Measurements from ENCODE around the gene SAMD4A. TPM values are rescaled to one million over a fixed set of nuclear protein-coding genes. Genes with fewer than 3 reads are reported as not detected.

SAMD4A gene
- total RNA-seq, 6 experiments from 2014 or later = 33.8 to 53.7 (median 41.0) TPM

GRCh38 chr14:54627219-54627539 lies 60.3 kb downstream of the SAMD4A start:
- H3K36me3 Mint-ChIP-seq (ENCODE audit: low read depth) = peaks cover 20% of the 10 kb centered on the region
- DNase-seq = no peak
- peak overlapping the region; percentile 92 for H3K27ac Mint-ChIP-seq
- H3K4me3 Mint-ChIP-seq = peak overlapping the region; percentile 68; the same call in 1 of the 2 replicates
- H3K4me1 Mint-ChIP-seq (ENCODE audit: low read depth) = peaks cover 74% of the 10 kb centered on the region
- TF ChIP-seq CTCF (IDR thresholded peaks at IDR 0.05) = no peak
- no peaks in the 10 kb centered on the region; the same call in 1 of the 2 replicates for H3K27me3 Mint-ChIP-seq (ENCODE audit: insufficient read depth)
- H3K9me3 Mint-ChIP-seq = no peaks in the 10 kb centered on the region

GRCh38 chr14:54627540-54628363 lies 60.8 kb downstream of the SAMD4A start:
- H3K4me1 Mint-ChIP-seq (ENCODE audit: low read depth) = peaks cover 68% of the 10 kb centered on the region
- peaks cover 25% of the 10 kb centered on the region for H3K36me3 Mint-ChIP-seq (ENCODE audit: low read depth)
- H3K27me3 Mint-ChIP-seq (ENCODE audit: insufficient read depth) = no peaks in the 10 kb centered on the region; the same call in 1 of the 2 replicates
- DNase-seq = peak; percentile 51
- TF ChIP-seq CTCF (IDR thresholded peaks at IDR 0.05) = no peak
- H3K4me3 Mint-ChIP-seq = peak overlapping the region; percentile 68
- peak overlapping the region; percentile 92 for H3K27ac Mint-ChIP-seq
- no peaks in the 10 kb centered on the region for H3K9me3 Mint-ChIP-seq

GRCh38 chr14:54629183-54629582 lies 62.3 kb downstream of the SAMD4A start:
- Mint-ChIP-seq H3K4me1 (ENCODE audit: low read depth) (peaks cover 55% of the 10 kb centered on the region), H3K27ac (peak overlapping the region; percentile 16; the same call in 1 of the 2 replicates), H3K36me3 (ENCODE audit: low read depth) (peaks cover 25% of the 10 kb centered on the region), H3K9me3 (no peaks in the 10 kb centered on the region), H3K27me3 (ENCODE audit: insufficient read depth) (no peaks in the 10 kb centered on the region; the same call in 1 of the 2 replicates), H3K4me3 (no peak overlapping the region; the same call in 1 of the 2 replicates)
- no peak for TF ChIP-seq CTCF (IDR thresholded peaks at IDR 0.05)
- no peak for DNase-seq

GRCh38 chr14:54629635-54630360 lies 62.9 kb downstream of the SAMD4A start:
- H3K36me3 Mint-ChIP-seq (ENCODE audit: low read depth) = peaks cover 25% of the 10 kb centered on the region
- no peak for TF ChIP-seq CTCF (IDR thresholded peaks at IDR 0.05)
- peak overlapping the region; percentile 15 for H3K27ac Mint-ChIP-seq

GRCh38 chr14:54631016-54631415 lies 64.1 kb downstream of the SAMD4A start:
- no peak for TF ChIP-seq CTCF (IDR thresholded peaks at IDR 0.05)
- Mint-ChIP-seq H3K36me3 (ENCODE audit: low read depth) (peaks cover 25% of the 10 kb centered on the region), H3K9me3 (no peaks in the 10 kb centered on the region), H3K27ac (no peak overlapping the region), H3K27me3 (ENCODE audit: insufficient read depth) (no peaks in the 10 kb centered on the region; the same call in none of the 2 replicates), H3K4me3 (no peak overlapping the region), H3K4me1 (ENCODE audit: low read depth) (peaks cover 41% of the 10 kb centered on the region)
- DNase-seq = no peak

More at GRCh38 chr14:54629635-54630360, 62.9 kb downstream of the SAMD4A start:
- Mint-ChIP-seq H3K9me3 (no peaks in the 10 kb centered on the region), H3K4me1 (ENCODE audit: low read depth) (peaks cover 49% of the 10 kb centered on the region), H3K27me3 (ENCODE audit: insufficient read depth) (no peaks in the 10 kb centered on the region; the same call in none of the 2 replicates), H3K4me3 (no peak overlapping the region)
- DNase-seq = no peak
